Endothelial cell (in vitro differentiated cells): ENCODE measurements around the gene ANO10. TPM values are rescaled to one million over a fixed set of nuclear protein-coding genes. Genes with fewer than 3 reads are reported as not detected.
"Not testable (repeated sequence)": the region's sequence is repeated elsewhere in the genome, so short reads cannot be mapped to it uniquely, and the experiment has no call there.

Experiments
- DNase-seq: peaks from one replicate; pipeline ENCODE4 v3.0.0; 2021; ENCODE audit warnings: low spot score
- H3K27ac Mint-ChIP-seq: one replicate; pipeline ENCODE4 v1.8.0; 2021; ENCODE audit warnings: mixed read lengths, inconsistent platforms; ENCODE audit not compliant: unreplicated experiment
- H3K27me3 Mint-ChIP-seq: one replicate; pipeline ENCODE4 v1.8.0; 2021; ENCODE audit warnings: mild to moderate bottlenecking, moderate library complexity, mixed read lengths, inconsistent platforms; ENCODE audit not compliant: unreplicated experiment
- H3K36me3 Mint-ChIP-seq: one replicate; pipeline ENCODE4 v1.8.0; 2021; ENCODE audit warnings: mild to moderate bottlenecking, low read depth, mixed read lengths, inconsistent platforms; ENCODE audit not compliant: unreplicated experiment
- H3K4me1 Mint-ChIP-seq: one replicate; pipeline ENCODE4 v1.8.0; 2021; ENCODE audit warnings: mild to moderate bottlenecking, mixed read lengths, inconsistent platforms; ENCODE audit not compliant: unreplicated experiment
- H3K4me3 Mint-ChIP-seq: one replicate; pipeline ENCODE4 v1.8.0; 2021; ENCODE audit warnings: mild to moderate bottlenecking, mixed read lengths, inconsistent platforms; ENCODE audit not compliant: unreplicated experiment
- H3K9me3 Mint-ChIP-seq: one replicate; pipeline ENCODE4 v1.8.0; 2021; ENCODE audit warnings: mixed read lengths, inconsistent platforms; ENCODE audit not compliant: unreplicated experiment
- total RNA-seq: library from RNA; stranded (reverse); fragmentation: NEBNext Ultra II Directional; extraction: Animal tissue kit (Norgen Biotek cat#: 25700); gene quantifications from one replicate; pipeline ENCODE4 v1.2.1, GENCODE V29; 2021; ENCODE audit not compliant: unreplicated experiment
- TF ChIP-seq, protein P1 (sequence below): fragments of 200-600 bp; sonication (generic); IDR thresholded peaks from one replicate; pipeline ENCODE4 v1.5.0; 2021; ENCODE audit warnings: antibody characterized with exemption; ENCODE audit not compliant: unreplicated experiment

The ANO10 gene
- total RNA-seq, 1 donor from 2014 or later = 112 TPM

DNA sequence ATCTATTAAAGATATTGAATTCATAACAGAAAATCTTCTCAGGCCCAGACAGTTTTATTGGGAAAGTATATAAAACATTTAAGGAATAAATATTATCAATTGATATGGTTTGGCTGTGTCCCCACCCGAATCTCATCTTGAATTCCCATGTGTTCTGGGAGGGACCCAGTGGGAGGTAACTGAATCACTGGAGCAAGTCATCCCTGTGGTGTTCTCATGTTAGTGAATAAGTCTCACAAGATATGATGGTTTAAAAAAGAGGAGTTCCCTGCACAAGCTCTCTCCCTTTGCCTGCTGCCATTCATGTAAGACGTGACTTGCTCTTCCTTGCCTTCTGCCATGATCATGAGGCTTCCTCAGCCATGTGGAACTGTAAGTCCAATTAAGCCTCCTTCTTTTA lies 160.5 kb downstream of the ANO10 start:
- Mint-ChIP-seq H3K4me3 (peak overlapping the region; percentile 82), H3K4me1 (peaks cover 20% of the 10 kb centered on the region)
- DNase-seq = no peak

DNA sequence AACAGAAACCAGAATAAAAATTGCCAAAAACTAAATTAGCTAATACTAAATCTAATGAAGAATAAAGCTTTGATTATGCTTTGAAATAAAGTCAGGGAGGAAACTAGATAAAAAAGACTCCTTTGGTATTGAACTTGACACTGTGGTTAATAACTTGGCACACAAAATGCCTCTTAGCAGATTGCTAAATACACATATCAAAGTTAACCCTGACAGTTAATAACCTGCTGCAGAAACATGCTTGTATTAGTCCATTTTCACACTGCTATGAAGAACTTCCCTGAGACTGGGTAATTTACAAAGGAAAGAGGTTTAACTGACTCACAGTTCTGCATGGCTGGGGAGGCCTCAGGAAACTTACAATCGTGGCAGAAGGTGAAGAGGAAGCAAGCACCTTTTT lies 164.8 kb downstream of the ANO10 start:
- H3K9me3 Mint-ChIP-seq, DNase-seq, H3K27me3 Mint-ChIP-seq, H3K27ac Mint-ChIP-seq, H3K4me3 Mint-ChIP-seq: not testable (repeated sequence)
- Mint-ChIP-seq H3K4me1 (peaks cover 20% of the 10 kb centered on the region), H3K36me3 (peaks cover 20% of the 10 kb centered on the region)

More for the DNA sequence above, 160.5 kb downstream of the ANO10 start:
- H3K27me3 Mint-ChIP-seq = peaks cover 4% of the 10 kb centered on the region
- TF ChIP-seq, protein P1, sequence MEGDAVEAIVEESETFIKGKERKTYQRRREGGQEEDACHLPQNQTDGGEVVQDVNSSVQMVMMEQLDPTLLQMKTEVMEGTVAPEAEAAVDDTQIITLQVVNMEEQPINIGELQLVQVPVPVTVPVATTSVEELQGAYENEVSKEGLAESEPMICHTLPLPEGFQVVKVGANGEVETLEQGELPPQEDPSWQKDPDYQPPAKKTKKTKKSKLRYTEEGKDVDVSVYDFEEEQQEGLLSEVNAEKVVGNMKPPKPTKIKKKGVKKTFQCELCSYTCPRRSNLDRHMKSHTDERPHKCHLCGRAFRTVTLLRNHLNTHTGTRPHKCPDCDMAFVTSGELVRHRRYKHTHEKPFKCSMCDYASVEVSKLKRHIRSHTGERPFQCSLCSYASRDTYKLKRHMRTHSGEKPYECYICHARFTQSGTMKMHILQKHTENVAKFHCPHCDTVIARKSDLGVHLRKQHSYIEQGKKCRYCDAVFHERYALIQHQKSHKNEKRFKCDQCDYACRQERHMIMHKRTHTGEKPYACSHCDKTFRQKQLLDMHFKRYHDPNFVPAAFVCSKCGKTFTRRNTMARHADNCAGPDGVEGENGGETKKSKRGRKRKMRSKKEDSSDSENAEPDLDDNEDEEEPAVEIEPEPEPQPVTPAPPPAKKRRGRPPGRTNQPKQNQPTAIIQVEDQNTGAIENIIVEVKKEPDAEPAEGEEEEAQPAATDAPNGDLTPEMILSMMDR = no peak
- H3K27ac Mint-ChIP-seq = no peak overlapping the region
- peaks cover 6% of the 10 kb centered on the region for H3K9me3 Mint-ChIP-seq
- peaks cover 40% of the 10 kb centered on the region for H3K36me3 Mint-ChIP-seq

DNA sequence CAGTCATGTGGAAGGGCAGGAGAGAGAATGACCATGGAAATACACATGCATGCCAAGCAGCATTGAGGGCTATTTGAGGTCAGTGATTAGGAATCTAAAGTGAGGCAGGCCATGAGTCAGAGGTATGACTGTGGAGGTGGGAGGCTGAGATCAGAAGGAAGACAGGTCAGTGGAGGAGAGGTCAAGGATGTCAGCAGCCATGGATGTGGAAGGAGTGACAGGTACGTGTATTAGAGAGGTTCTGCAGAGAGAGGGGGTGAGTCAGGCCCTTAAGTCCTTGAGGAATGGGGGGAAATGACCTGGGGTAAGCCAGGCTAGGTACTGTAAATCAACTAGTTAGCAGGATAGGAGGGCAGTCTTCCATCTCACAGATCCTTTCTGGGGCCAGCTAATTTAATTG lies 166.6 kb downstream of the ANO10 start:
- Mint-ChIP-seq H3K27me3 (peaks cover 2% of the 10 kb centered on the region), H3K27ac (no peak overlapping the region), H3K36me3 (peaks cover 4% of the 10 kb centered on the region), H3K4me1 (peaks cover 20% of the 10 kb centered on the region), H3K9me3 (no peaks in the 10 kb centered on the region), H3K4me3 (no peak overlapping the region)
- DNase-seq = no peak
- TF ChIP-seq, protein P1 = no peak

DNA sequence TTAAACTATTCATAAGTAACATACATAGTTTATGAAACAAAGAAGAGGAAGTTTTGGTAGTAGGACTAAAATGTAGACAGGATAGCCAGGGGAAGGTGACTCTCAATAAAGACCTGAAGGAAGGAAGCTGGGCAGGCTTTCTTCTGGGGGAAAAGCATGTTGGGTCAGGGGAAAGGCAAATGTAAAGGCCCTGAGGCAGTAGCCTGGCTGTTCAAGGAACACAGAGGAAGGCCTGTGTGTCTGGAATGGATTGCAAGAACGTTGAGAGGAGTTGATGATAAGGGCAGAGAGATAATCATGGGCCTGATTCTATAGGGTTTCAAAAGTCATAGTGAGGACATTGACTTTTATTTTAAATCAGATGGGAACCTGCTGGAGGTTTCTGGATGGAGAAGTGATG lies 167.8 kb downstream of the ANO10 start:
- Mint-ChIP-seq H3K27me3 (peaks cover 2% of the 10 kb centered on the region), H3K4me1 (peaks cover 16% of the 10 kb centered on the region), H3K9me3 (no peaks in the 10 kb centered on the region), H3K4me3 (no peak overlapping the region), H3K27ac (no peak overlapping the region), H3K36me3 (peaks cover under 1% of the 10 kb centered on the region)
- no peak for DNase-seq
- TF ChIP-seq, protein P1 = no peak

DNA sequence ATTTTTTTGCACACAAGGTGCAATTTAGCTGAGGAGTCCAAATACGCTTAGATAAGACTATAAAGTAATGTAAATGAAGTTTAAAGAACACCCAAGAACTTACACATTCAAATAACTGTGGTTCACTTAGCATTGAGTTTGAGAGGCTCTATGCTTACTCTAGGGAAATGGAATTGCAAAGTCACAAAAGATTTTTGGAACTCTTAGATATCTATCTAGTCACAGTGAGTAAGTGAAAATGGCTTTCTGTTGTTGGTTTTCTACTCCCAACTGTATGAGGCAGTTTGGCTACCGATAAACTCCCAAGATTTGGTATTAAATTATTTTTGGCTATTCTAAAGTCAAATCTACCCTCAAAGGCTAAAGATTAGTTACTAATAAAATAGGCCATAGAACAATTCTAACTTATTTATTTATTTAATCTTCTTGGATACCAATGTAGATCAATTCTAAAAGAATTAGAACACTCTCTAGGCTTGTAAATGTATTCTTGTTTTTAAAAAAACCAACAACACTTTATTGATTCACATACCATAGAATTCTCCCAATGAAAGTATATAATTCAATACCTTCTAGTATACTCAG lies 170.0 kb downstream of the ANO10 start:
- Mint-ChIP-seq H3K27ac (no peak overlapping the region), H3K27me3 (no peaks in the 10 kb centered on the region), H3K9me3 (no peaks in the 10 kb centered on the region), H3K4me3 (no peak overlapping the region), H3K36me3 (no peaks in the 10 kb centered on the region), H3K4me1 (peaks cover 3% of the 10 kb centered on the region)
- TF ChIP-seq, protein P1 = no peak
- no peak for DNase-seq
